ENCODE results near the gene CYFIP2.

GRCh38 chr5:157357823-157358222, 91.9 kb downstream of the CYFIP2 start:
- TF ChIP-seq POLR2A (IDR thresholded peaks at IDR 0.05; ENCODE audit: control extremely low read depth in 1 of 2, low read depth in 2 of 2, low read length in 2 of 2) (no peak), JUN (IDR thresholded peaks at IDR 0.05; ENCODE audit: low read depth, low read length) (no peak)

All from H1 (cell line).